Measurements from ENCODE around the gene CTNND2.

CTNND2 gene

GRCh38 chr5:11224436-11225187 is 679.6 kb downstream of the CTNND2 start:
- no peak for DNase-seq

GRCh38 chr5:11222169-11222568 is 682.1 kb downstream of the CTNND2 start:
- DNase-seq: no peak

- no peak for DNase-seq
Measured at GRCh38 chr5:11214864-11215644, 689.2 kb downstream of the CTNND2 start.

GRCh38 chr5:11212706-11213105 is 691.5 kb downstream of the CTNND2 start:
- DNase-seq: no peak

- no peak for DNase-seq
Measured at GRCh38 chr5:11197726-11198125, 706.5 kb downstream of the CTNND2 start.

- no peak for DNase-seq
Measured at GRCh38 chr5:11191673-11192072, 712.6 kb downstream of the CTNND2 start.

GRCh38 chr5:11182441-11183080 is 721.7 kb downstream of the CTNND2 start:
- no peak for DNase-seq

- no peak for DNase-seq
Measured at GRCh38 chr5:11181940-11182339, 722.3 kb downstream of the CTNND2 start.

GRCh38 chr5:11180890-11181289 is 723.4 kb downstream of the CTNND2 start:
- DNase-seq: no peak

GRCh38 chr5:11177999-11178711 is 726.1 kb downstream of the CTNND2 start:
- no peak for DNase-seq

- DNase-seq: no peak
Measured at GRCh38 chr5:11174591-11174990, 729.7 kb downstream of the CTNND2 start.

- no peak for DNase-seq
Measured at GRCh38 chr5:11172484-11172883, 731.8 kb downstream of the CTNND2 start.

GRCh38 chr5:11171236-11171635 is 733.0 kb downstream of the CTNND2 start:
- no peak for DNase-seq

- no peak for DNase-seq
Measured at GRCh38 chr5:11166923-11167322, 737.3 kb downstream of the CTNND2 start.

- DNase-seq: no peak
Measured at GRCh38 chr5:11164531-11165294, 739.5 kb downstream of the CTNND2 start.

- DNase-seq: no peak
Measured at GRCh38 chr5:11157132-11157531, 747.1 kb downstream of the CTNND2 start.

- no peak for DNase-seq
Measured at GRCh38 chr5:11153670-11154382, 750.4 kb downstream of the CTNND2 start.

- no peak for DNase-seq
Measured at GRCh38 chr5:11152368-11152767, 751.9 kb downstream of the CTNND2 start.

- no peak for DNase-seq
Measured at GRCh38 chr5:11150976-11151375, 753.3 kb downstream of the CTNND2 start.

GRCh38 chr5:11148810-11149539 is 755.3 kb downstream of the CTNND2 start:
- DNase-seq: no peak

- no peak for DNase-seq
Measured at GRCh38 chr5:11146171-11146570, 758.1 kb downstream of the CTNND2 start.
